GM10266 (cell line): ENCODE results near the gene C1orf52.

ENCODE experiments used
- DNase-seq: peaks from one replicate; pipeline ENCODE4 v3.0.0; 2012; ENCODE audit errors: extremely low spot score
- TF ChIP-seq, protein P1 (sequence below): IDR thresholded peaks from 2 replicates; pipeline ENCODE4 v1.5.1; 2012; ENCODE audit warnings: mild to moderate bottlenecking, low read depth; ENCODE audit not compliant: control insufficient read depth, insufficient read depth; ENCODE audit errors: missing control alignments

The C1orf52 gene

DNA sequence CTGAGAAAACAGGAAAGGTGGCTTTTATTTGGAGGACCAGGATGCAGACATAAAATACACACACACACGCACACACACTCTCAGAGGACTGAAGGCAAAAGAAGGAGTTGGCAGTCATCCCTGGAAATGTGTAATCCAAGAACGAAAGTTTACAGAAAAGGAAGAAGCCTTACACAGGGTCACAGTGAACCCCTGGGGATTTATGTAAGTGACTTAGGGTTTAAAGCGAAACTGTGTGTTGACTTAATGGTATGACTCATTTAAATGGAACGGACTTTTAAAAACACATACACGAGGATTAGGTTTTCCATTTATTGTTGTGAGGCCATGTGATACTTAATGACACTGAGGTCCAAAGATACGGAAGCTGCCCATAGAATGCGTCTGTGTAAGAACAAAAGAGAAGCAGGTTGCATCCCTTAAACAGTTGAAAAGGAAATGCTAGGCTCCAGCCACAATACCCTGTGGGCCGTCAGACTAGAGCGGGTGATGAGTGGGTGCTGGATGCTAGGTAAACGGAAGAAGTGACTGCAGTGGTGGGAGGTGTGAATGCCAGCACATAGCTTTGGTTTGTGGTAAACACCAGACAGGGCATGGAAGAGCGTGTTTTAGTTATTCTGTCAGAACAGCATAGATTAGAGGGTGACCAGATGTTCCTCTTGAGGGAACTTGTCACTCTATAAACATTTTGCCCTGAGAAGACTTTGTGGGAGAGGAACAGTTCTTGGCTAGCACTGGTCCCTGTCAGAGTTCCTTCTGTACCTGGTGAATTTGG, 38.6 kb upstream of the C1orf52 start:
- peak; percentile 58 for DNase-seq
- TF ChIP-seq, protein P1, sequence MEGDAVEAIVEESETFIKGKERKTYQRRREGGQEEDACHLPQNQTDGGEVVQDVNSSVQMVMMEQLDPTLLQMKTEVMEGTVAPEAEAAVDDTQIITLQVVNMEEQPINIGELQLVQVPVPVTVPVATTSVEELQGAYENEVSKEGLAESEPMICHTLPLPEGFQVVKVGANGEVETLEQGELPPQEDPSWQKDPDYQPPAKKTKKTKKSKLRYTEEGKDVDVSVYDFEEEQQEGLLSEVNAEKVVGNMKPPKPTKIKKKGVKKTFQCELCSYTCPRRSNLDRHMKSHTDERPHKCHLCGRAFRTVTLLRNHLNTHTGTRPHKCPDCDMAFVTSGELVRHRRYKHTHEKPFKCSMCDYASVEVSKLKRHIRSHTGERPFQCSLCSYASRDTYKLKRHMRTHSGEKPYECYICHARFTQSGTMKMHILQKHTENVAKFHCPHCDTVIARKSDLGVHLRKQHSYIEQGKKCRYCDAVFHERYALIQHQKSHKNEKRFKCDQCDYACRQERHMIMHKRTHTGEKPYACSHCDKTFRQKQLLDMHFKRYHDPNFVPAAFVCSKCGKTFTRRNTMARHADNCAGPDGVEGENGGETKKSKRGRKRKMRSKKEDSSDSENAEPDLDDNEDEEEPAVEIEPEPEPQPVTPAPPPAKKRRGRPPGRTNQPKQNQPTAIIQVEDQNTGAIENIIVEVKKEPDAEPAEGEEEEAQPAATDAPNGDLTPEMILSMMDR, result no peak

DNA sequence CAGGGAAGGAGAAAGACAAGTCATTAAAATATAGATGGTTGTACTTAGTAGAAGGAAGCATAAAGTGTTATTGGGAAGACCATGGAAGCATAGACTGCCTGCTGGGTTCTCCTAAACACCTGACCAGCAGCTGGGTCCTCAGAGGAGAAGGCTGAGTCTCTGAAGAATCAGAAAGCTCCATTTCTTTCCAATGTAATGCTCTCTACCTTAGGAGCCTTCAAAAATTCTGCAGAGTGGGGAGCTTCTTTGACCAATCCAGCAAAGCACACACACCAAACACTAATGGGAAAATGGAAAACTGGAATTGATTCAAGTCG, 38.0 kb upstream of the C1orf52 start:
- no peak for DNase-seq
- TF ChIP-seq, protein P1, result no peak

DNA sequence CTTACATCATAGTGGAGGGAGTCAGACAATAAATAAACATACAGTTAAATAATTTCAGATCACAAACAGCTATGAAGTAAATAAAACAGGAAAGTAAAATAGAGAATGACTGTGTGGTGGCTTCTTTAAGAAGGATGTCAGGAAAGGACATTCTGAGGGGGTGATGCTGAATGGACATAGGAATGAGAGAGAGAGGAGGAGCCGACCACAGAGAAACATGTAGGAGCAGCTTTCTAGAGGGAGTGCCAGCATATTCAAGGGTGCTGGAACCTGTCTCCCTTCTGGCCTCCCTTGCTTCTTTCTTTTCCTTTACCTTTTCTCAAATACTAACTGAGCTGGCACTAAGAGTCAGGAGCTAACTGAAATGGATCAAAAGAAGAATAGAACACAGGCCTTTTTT, 37.5 kb upstream of the C1orf52 start:
- TF ChIP-seq, protein P1, result no peak
- DNase-seq, result no peak

DNA sequence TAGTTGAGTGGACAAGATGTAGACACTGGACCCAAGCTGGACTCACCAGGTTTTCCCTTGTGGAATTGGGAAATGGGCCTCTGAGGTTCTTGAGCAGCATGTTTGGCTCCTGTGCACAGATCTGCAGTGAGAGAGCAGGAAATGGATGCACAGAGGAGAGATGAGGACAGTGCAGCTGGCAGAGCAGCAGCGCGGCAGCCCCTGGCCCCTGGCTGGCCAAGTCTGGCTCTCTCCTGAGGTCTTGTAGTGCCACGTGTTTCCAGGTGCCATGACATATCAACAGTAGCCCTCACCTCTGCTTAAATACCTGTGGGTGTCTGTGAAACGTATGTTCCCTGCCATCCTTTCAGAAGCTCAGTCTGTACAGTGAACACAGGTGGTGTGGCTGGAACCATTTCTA, 36.2 kb upstream of the C1orf52 start:
- no peak for DNase-seq
- TF ChIP-seq, protein P1, result no peak

DNA sequence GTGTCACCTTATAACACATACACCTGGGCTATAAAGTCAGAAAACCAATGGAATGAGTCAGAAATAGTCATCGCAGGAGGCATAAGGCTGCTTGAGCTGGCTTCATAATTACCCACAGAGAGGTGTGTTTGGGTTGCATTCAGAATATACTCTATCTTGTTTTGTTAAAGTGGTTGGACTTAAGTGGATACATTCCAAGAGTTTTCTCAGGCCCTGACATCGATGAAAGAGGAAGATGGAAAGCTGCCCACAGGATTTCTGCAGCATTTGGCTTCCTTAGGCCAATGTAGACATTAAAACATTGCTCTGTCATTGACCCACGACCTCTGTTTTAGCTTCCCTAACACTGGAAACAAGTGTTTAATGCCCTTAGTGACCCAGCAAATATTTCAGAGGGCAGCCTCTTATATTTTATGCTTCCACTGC, 35.6 kb upstream of the C1orf52 start:
- TF ChIP-seq, protein P1, result no peak
- no peak for DNase-seq

DNA sequence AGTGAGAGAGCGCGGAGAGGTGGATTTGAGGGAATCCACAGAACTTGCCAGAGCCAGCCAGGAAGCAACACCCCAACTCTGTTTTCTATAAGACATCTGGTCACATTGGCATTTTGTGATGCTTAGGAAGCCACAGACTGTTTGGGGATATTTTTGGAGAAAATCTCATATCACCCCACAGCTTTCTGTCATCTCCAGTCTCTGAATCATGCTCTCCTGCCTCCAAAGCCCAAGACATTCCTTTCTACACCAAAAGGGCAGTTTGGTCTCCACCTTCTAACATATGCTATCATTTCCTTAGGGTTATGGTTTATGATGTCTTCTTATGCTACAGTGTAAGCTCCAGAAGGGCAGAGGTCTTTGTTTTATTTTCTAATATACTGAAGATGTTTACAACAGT, 31.4 kb upstream of the C1orf52 start:
- TF ChIP-seq, protein P1, result no peak
- no peak for DNase-seq

DNA sequence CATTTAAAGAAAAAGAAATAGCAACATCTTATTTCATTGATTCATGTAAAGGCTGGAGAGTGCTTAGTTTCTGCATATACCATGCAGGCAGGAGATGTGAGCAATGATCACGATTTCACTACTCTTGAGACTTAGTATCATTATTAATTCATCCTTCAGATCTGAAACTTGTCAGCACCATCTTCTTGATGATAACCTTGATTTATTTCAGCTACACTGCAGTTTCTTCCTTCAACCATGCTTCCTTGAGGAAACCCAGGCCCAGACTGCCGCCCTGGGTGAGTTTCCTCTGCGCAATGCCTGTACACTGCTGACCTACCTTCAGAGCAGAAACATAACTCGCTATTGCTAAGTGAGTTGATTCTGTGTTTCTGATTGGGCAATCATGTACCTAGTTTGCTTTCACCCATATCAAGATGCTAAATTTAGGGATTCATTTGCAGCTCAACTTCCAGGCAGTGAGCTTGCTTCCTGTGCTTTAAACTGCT, 30.4 kb upstream of the C1orf52 start:
- TF ChIP-seq, protein P1, result no peak
- no peak for DNase-seq
